Fibroblast of skin of abdomen (primary cell): Measurements from ENCODE around the gene COQ9. TPM values are rescaled to one million over a fixed set of nuclear protein-coding genes. Genes with fewer than 3 reads are reported as not detected.
A peak's percentile ranks its signal among the peaks of the same experiment; 100 is the strongest.
"Not testable (repeated sequence)": the region's sequence is repeated elsewhere in the genome, so short reads cannot be mapped to it uniquely, and the experiment has no call there.

Experiments used
- DNase-seq: peaks from one replicate; pipeline ENCODE4 v3.0.0-alpha.2; 2013
- polyA plus RNA-seq, 2 experiments: library from polyadenylated mRNA; unstranded; fragments of 120-200 nt; gene quantifications; one replicate each; pipeline ENCODE4 v1.2.1, GENCODE V29; 2013; ENCODE audit not compliant: insufficient read length in 2 of 2

The COQ9 gene, protein sequence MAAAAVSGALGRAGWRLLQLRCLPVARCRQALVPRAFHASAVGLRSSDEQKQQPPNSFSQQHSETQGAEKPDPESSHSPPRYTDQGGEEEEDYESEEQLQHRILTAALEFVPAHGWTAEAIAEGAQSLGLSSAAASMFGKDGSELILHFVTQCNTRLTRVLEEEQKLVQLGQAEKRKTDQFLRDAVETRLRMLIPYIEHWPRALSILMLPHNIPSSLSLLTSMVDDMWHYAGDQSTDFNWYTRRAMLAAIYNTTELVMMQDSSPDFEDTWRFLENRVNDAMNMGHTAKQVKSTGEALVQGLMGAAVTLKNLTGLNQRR
- 30.9 TPM for polyA plus RNA-seq (2013, experiment 1 of 2; ENCODE audit: insufficient read length)
- 33.1 TPM for polyA plus RNA-seq (2013, experiment 2 of 2; ENCODE audit: insufficient read length)

DNA sequence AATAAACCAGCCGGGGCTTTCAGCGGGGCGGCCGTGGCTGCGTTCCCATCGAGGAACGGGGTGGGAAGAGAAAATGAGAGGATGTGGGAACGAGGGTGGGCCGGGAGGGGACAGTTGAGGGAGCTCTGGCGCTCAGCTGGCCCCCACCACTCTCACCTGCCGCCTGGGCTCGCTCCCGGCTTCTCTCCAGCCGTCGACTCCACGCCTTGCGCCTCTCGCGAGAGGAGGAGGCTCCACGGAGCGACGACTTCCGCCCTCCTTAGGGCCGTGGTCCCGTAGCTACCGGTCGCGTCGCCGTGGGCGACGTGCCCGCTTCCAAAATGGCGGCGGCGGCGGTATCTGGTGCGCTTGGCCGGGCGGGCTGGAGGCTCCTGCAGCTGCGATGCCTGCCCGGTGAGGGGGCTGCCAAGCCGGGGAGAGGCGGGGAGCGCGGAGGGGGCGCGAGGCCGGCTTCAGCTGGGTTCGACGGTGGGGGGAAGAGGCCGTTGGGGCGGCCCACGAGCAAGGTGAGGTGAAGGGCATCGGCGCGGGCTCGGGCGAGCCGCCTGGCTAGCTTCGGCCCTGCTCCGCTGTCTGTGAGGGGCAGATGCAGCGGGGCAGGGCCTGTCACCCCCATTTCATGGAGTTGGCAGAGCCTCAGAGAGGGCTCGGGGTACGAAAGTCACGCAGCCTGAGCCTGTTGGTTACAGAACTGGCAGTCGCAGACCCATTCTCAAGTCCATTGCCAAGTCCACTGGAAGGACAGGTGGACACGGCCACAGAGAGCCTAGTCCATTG, at the start of gene COQ9, which contains the start of gene CIAPIN1:
COQ9 (plus strand) TSS at position 294 of the 777 bp plus-strand sequence; CDS start at position 321, 27 bp downstream.
CIAPIN1 (minus strand) TSS at position 200 of the 777 bp plus-strand sequence. CDS start 6,457 bp downstream, outside the sequence.
- peak; percentile 93 for DNase-seq

DNA sequence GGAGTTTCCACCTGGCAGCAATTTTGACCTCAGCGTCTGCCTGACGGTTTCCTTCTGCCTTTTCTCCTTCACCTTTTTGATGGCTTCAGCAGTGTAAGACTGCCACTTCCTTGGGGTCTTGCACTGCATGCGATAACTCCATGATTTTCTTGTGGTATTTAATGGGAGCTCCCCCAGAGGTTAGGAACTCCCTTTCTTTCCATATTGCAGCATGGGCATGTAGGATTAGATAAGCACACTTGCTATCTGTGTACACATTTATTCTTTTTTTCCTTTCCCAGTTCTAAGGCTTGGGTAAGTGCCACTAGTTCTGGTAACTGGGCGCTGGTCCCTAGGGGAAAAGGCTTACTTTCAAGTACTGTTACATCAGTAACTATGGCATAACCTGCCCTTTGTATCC, 49.8 kb upstream of the COQ9 start:
- not testable (repeated sequence) for DNase-seq

DNA sequence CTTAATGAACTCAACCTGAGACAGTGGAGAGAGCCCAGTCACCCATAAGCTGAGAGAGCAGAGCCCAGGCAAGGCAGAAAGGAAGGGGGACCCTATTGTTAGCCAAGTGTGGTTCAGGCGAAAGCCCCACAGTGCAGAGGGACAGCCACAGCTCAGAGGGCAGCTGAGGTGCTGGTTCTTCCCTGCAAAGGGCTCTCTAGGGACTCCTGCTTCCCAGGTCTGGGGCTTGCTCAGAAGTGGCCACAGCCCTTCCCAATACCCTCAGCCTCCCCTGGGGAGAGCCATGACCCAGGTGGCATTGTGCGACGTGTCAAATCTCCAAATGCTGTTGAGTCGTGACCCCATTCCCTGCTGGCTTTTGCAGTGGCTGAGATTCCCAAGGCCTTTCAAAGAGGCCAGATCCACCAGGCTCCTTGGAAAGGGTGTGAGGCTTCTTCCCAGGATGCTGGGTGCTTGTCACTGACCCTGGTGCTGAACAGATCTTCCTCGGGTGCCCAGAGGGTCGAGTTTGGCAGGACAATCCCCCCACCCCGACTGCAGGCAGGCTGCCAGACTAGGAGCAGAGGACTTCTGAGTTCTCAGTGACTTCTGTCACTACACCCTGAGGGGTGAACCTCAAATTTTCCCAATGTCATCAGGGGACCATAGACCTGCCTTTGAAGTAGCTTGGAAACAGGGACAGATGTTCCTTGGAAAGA, 45.2 kb upstream of the COQ9 start:
- no peak for DNase-seq

DNA sequence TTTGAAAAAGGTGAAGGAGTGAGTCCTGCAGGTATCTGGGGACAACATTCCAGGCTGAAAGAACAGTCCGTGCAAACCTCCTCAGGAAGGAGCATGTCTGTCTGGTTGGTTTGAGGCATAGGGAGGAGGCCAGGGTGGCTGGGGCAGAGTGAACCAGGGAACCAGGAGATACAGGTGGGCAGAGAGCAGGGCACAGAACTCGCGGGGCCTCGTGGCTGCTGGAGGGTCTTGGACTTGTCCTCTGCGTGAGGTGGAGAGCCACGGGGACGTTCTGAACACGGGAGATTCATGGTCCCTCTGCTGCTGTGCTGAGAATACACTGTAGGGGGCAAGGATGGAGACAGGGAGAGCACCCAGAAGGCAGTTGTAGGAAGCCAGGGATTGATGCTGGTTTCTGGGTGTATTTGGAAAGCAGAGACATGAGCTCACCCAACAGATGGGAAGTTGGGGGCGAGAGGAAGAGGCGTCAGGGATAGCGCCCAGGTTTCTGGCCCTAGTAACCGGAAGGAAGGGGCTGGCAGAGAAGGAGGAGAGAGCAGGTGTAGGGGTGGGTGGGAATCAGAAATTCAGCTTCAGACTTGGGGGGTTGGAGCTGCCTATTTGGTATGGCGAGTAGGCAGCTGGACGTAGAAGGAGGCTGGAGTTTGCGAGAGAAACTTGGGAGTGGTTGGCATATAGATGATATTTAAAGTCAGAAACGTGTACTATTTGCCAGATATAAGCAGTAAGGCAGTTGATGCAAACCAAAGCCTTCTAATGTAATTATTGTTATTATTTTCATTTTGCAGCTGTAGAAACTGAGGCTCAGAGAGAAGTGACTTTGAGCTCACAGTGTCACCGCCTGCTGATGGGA, 43.1 kb upstream of the COQ9 start, which contains the start of gene CCL17:
CCL17 (plus strand) TSS at position 803 of the 853 bp plus-strand sequence. CDS start 9,166 bp downstream, outside the sequence.
- no peak for DNase-seq

DNA sequence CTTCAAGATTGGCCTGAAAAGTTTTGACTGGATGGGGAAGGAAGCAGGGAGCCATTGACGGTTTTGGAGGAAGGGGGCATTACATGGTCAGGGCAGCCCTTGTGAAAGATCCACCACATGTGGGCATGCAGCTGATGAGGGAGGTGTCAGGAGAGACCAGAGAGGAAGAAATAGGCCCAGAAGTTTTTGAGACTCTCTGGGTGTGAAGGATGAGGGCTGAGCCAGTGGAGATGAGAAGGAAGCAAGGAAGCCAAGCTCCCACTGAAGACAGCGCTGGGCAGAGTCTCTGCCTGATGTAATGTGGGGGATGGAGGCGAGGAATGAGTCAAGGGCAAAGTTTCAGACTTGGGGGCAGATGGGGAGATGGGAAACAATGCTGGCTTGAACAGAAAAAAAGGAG, 42.2 kb upstream of the COQ9 start:
- DNase-seq = no peak

DNA sequence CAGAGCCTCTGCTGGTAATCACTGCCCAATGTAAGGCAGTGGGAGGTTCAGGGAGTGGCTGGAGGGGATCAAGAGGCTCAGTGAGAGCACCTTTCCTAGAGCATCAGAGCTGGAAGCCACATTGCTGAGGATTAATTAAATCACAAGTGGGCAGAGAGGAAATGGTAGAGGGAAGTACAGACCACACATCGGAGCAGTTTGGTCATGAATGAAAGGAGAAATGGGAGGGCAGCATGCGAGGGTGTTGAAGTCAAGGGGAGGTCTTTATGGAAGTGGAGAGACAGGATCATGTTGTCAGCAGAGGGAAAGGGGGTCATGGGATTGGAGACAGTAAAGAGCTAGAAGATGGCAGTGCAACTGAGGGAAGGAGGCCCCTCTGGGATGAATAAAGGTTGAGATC, 40.4 kb upstream of the COQ9 start:
- DNase-seq = no peak

DNA sequence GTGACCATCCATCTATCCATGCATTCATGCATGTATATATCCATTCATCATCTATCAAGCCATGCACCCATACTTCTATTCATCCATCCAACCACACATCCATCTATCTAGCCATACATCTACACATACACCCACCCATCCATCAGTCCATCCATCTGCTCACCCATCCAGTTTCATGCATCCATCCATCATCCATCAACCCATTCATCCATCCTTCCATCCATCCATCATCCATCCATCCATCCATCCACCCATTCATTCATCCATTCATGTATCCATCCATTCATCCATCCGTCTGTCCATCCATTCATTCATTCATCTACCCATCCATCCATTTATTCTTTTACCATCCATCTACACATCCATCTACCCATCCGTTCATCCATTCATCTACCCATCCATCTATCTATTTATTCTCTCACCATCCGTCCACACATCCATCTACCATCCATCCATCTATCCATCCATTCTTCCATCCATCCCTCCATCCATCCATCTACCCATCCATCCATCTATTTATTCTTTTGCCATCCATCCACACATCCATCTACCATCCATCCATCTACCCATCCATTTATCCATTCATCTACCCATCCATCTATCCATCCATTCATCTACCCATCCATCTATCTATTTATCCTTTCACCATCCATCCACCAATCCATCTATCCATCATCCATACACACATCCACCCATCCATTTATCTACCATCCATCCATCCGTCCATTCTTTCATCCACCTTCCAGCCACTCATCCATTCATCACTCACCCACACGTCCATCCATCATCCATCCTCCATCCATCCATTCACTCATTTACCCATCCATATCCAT, 39.5 kb upstream of the COQ9 start:
- no peak for DNase-seq

DNA sequence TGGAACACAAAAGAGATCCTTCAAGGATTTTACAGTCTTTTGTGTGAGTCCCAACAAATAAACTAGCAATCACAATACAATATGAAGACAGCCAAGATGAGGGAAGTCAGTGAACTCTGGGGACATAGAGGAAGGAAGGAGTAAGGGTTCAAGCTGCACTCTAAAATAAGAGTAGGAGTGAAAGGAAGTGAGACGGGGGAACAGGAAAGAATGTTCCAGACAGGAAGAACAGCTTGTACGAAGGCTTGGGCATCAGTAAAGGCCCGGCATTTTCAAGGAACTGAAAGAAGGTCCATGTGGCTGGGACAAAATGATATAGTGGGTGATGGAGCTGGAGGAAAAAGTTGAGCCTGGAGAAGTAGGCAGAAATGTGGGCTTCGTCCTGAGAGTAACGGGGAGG, 38.2 kb upstream of the COQ9 start:
- no peak for DNase-seq

DNA sequence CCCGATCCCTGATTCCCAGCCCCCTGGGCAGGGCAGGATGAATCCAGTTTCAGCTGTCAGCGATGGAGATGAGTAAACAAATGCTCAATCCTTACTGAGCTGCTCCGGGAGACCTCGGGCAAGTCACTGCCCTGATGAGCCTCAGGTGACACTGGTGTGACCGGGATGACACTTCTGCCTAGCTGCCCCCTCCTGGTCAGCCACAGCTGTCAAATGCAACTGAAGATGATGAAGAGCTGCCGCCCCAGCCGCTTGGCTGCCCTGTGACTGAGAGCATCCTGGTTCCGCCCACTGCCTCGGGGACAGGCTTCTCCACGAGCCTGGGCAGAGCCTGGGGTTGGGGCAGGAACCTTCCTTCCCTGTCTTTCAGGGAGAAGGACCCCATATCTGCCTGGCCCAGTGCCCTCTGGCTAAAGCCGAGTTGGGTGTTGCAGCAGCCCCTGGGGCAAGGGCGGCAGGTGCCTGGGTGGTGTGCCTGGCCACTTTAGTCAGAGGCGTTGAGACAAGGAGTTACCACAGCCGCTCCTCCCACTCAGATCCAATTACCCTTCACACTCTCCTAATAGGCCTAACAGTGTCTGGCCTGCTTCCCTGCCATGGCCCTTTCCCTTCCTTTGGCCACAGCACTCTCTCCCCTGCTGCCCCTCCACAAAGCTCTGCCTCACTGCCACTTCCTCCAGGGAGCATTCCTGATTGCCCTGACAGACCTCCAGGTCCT, 37.2 kb upstream of the COQ9 start:
- no peak for DNase-seq

DNA sequence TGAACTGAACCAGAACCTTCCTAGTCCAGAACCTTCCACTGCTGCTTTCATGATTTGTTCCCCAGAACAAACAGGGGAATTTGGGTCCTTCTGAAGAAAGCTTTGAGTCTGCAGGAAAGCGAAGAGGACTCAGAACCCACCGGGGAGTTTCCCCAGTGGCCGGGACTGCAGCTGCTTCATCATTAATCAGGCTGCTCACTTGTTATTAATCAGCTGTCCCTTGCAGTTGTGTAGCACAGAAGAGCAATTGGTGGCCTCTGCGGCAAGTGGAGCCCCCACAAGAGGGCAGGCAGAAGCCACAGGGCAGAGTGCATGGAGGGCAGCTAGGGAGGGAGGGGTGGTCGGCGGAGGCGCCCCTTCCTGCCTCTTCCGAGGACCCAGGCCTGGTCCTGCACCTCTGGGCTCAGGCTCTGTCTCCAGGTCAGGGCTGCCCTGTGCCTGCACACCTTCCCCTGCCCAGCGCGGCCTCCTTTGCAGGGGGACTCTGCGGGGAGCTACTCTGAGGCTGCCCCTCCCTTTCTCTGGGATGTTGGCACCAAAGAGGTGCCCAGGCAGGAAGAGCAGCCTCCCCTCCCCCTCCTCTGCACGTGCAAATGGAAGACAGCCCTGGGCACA, 35.8 kb upstream of the COQ9 start:
- no peak for DNase-seq

DNA sequence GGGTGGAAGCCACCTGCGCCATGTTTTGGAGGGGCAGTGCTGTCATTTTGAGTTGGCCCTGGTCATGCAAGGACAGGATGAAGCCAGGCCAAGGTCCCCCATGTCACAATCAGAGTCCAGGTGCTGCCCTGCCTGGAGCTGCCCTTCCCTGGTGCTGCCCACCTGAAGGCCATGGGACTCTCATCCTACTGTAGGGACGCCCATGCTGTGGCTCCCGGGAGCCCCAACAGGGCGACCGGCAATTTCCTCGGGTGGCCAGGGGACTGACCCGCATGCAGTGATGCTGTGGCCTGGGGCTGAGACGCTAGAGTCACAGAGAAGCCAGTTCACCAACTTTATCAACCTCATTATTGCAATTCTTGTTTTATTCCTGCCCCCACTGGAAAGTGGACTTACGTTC, 34.7 kb upstream of the COQ9 start:
- no peak for DNase-seq

DNA sequence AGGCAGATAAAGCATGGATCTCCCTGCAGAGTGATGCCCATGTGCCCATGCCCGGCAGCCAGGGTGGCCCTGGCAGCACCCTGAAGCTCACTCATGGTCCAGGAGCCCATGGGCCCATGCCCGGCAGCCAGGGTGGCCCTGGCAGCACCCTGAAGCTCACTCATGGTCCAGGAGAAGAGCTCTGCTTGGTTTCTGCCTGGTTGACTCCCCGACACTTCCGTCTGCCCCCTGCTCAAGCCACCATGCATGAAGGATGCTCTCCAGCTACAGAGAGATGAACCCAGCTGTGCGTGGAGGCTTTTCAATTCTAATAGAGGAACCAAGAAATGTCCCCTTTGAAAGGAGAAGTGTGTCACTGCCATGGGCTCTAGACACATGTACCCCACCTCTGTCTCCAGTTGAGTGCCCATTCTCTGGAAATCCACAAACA, 34.0 kb upstream of the COQ9 start:
- no peak for DNase-seq

DNA sequence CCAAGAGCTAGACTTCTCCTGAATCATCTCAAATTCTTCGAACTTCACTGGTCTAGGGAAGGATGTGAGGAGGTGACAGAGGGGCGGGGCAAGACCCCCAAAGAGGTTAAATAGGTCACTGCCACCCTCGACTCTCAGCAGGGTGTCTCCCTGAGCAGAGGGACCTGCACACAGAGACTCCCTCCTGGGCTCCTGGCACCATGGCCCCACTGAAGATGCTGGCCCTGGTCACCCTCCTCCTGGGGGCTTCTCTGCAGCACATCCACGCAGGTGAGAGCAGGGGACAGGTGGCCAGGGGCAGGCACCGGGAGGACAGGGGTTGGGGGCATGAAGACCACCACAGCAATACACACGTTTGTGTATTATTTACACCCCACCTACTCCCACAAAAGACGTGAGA, 33.5 kb upstream of the COQ9 start:
- no peak for DNase-seq

DNA sequence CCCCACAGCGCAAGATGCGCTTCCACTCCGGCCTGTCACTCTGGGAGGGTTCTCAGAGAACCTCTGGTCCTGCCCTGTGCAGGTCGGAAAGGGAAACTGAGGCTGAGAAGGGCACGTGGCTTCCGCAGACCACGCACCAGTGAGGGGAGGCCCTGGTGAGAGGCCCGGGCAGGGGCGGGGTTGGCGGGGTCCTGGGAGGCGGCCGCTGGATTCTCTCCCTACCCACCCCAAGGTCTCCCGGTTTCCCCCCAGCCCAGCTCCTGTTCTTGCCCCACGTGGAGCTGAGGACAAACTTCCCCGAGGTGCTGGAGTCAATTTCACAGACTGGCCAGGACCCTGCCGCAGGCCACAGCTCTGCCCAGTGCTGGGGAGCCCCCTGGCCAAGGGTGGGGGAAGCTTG, 31.2 kb upstream of the COQ9 start:
- DNase-seq = no peak

DNA sequence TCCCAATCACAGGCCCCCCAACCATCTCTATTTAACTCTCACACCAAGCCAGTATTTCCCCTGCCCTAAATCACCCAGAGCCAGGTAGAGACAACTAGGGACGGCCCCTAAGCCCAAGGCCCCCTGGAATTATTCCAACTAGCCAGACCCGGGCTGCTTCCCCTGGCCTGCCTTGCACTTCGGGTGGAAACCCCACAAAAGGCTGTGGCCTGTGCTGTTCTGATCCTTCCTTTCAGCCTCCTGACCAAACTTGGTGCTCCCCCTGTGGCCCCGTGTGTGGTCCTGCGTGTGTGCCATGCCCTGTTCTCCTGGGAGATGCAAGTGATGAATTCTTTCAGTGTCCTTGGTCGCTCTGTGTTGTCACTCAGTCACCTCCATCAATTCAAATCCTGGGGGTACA, 27.8 kb upstream of the COQ9 start:
- DNase-seq = no peak

DNA sequence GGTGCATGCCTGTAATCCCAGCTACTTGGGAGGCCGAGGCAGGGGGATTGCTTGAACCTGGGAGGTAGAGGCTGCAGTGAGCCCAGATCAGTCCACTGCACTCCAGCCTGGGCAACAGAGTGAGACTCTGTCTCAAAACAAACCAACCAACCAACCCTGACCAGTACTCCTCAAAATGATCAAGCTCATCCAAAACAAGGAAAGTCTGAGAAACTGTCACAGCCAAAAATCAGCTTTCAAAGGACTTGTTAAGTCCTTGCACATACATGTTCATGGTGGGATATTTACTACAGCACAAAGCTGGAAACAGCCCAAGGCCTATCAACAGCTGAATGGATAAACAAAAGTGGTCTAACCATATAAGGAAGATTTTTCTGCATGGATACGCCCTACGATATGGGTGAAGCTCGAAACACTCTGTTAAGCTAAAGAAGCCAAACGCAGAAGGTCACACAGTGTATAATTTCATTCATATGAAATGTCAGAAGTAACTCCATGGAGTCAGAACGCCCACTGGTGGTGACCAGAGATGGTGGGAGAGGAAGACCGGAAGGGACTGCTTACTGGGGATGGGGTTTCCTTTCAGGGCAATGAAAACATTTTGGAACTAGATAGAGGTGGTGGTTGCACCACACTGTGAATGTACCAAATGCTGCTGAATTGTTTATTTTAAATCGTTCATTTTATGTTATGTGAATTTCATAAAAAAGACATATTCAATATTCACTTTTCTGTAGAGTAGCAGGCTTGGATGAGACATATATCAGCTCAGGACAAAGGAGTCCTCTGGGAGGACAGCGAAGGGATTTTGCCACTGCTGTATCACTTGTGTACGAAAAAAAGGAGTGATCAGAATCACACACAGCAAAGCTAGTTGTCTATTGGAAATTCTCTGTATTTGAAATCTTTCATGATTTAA, 25.0 kb upstream of the COQ9 start:
- DNase-seq = peak; percentile 67

DNA sequence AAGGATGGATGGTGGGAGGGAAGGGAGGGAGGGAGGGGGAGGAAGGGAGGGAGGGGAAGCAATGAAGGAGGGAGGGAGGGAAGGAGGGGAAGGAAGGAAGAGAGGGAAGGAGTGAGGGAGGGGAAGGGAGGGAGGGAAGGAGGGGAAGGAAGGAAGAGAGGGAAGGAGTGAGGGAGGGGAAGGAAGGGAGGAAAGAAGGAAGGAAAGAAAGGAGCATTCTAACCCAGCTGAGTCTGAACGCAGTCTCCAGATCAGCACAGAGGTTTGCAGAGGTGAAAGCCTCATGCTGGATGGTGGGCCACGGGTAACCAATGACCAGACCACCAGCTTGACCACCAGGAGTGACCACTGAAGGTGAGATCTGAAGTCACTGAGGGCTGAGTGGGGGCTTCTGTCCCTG, 24.1 kb upstream of the COQ9 start:
- no peak for DNase-seq

DNA sequence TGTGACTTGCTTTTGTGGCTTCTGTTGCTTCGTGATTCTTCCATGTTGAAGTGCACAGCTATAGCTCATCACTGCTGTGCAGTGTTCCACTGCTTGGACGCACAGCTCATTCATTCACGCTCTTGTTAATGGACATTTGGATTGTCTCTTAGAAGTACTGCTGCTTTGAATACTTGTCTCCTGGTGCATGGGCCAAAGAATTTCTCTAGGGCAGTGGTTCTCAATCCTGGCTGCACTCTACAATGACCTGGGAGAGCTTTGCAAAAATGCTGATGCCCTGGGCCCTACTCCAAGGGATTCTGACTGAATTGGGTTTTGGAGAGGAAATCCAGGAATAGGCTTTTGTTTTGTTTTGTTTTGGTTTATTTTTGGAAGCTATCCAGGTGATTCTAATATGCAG, 22.7 kb upstream of the COQ9 start:
- DNase-seq = no peak

DNA sequence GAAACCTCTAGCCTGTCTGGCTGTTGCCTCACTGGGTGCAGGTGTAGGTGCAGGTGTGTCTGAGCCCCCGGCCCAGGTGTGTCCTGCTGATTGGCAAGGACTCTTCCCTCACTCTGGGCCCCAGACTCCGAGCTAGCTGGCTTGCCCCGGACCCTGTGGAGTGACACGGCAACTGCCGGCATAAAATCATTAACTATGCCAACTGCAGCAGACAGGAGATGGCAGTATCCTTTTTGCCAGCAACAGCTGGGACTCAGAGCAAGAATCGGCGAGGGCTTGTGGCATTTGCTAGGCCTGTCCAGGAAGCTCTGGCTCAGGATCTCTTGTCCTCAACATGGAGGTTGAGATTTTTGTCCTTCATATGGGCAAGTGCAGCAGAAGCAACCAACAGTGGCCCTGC, 20.9 kb upstream of the COQ9 start:
- no peak for DNase-seq
